Fibroblast of villous mesenchyme (primary cell): ENCODE data around the gene PIAS1. TPM values are rescaled to one million over a fixed set of nuclear protein-coding genes. Genes with fewer than 3 reads are reported as not detected.
A peak's percentile ranks its signal among the peaks of the same experiment; 100 is the strongest.
"Not testable (repeated sequence)": the region's sequence is repeated elsewhere in the genome, so short reads cannot be mapped to it uniquely, and the experiment has no call there.

Experiments used
- DNase-seq: peaks from one replicate; pipeline ENCODE4 v3.0.0-alpha.2; 2010; ENCODE audit warnings: low read depth
- H3K4me3 ChIP-seq: 2 replicates; pipeline ENCODE4 v1.5.1; 2011; ENCODE audit warnings: low read depth, mild to moderate bottlenecking, low read length
- CTCF ChIP-seq: IDR thresholded peaks from 2 replicates; pipeline ENCODE4 v1.5.1; 2012; ENCODE audit warnings: low read depth, mild to moderate bottlenecking, low read length; ENCODE audit not compliant: insufficient read depth
- total RNA-seq: library from RNA; depleted of rRNA; stranded (reverse); fragments of >200 nt; gene quantifications from 2 replicates; pipeline ENCODE4 v1.2.3, GENCODE V29; 2012

PIAS1 gene
- total RNA-seq, 1 donor = 28.9 TPM

GRCh38 chr15:68056097-68056865, 2.2 kb downstream of the PIAS1 start:
- no peak for DNase-seq
- TF ChIP-seq CTCF = no peak
- H3K4me3 ChIP-seq = peak overlapping the region; percentile 95

GRCh38 chr15:68057034-68057433, 2.9 kb downstream of the PIAS1 start:
- DNase-seq = peak; percentile 23
- TF ChIP-seq CTCF = no peak
- H3K4me3 ChIP-seq = no peak overlapping the region

GRCh38 chr15:68057758-68058157, 3.6 kb downstream of the PIAS1 start:
- TF ChIP-seq CTCF = no peak
- DNase-seq = no peak
- H3K4me3 ChIP-seq = no peak overlapping the region

GRCh38 chr15:68058970-68059369, 4.9 kb downstream of the PIAS1 start:
- not testable (repeated sequence) for H3K4me3 ChIP-seq, DNase-seq

- no peak for TF ChIP-seq CTCF
- no peak for DNase-seq
- H3K4me3 ChIP-seq = no peak overlapping the region
Measured at GRCh38 chr15:68059630-68060029, 5.5 kb downstream of the PIAS1 start.

GRCh38 chr15:68061171-68061570, 7.1 kb downstream of the PIAS1 start:
- no peak for DNase-seq
- no peak for TF ChIP-seq CTCF
- no peak overlapping the region for H3K4me3 ChIP-seq

- no peak for TF ChIP-seq CTCF
- H3K4me3 ChIP-seq = no peak overlapping the region
- no peak for DNase-seq
Measured at GRCh38 chr15:68061602-68062001, 7.5 kb downstream of the PIAS1 start.
